Karpas-422 (cell line): ENCODE measurements around the gene TNIP2. TPM values are rescaled to one million over a fixed set of nuclear protein-coding genes. Genes with fewer than 3 reads are reported as not detected.

Source experiments
- DNase-seq: peaks from one replicate; pipeline ENCODE4 v3.0.0-alpha.2; 2015
- H2AFZ ChIP-seq: fragments of 200-600 bp; sonication (generic); 2 replicates; pipeline ENCODE4 v1.6.1; 2014; ENCODE audit warnings: antibody characterized with exemption, low read length, mixed read lengths
- H3K27ac ChIP-seq: fragments of 200-600 bp; sonication (generic); 2 replicates; pipeline ENCODE4 v1.5.1; 2014; ENCODE audit warnings: mild to moderate bottlenecking, low read length, moderate library complexity
- H3K27me3 ChIP-seq: fragments of 200-600 bp; sonication (generic); 2 replicates; pipeline ENCODE4 v1.6.1; 2014; ENCODE audit warnings: low read length, mixed read lengths
- H3K36me3 ChIP-seq: fragments of 200-600 bp; sonication (generic); 2 replicates; pipeline ENCODE4 v1.6.1; 2014; ENCODE audit warnings: low read length, mixed read lengths; ENCODE audit not compliant: insufficient read depth
- H3K4me1 ChIP-seq: fragments of 200-600 bp; sonication (generic); 2 replicates; pipeline ENCODE4 v1.6.1; 2014; ENCODE audit warnings: mild to moderate bottlenecking, low read length, mixed read lengths
- H3K4me2 ChIP-seq: fragments of 200-600 bp; sonication (generic); 2 replicates; pipeline ENCODE4 v1.6.1; 2014; ENCODE audit warnings: low read length, low read depth, mild to moderate bottlenecking; ENCODE audit not compliant: poor library complexity, severe bottlenecking
- H3K4me3 ChIP-seq: fragments of 200-600 bp; sonication (generic); 2 replicates; pipeline ENCODE4 v1.5.1; 2014; ENCODE audit warnings: mild to moderate bottlenecking, antibody characterized with exemption, low read length, mixed read lengths
- H3K79me2 ChIP-seq: fragments of 200-600 bp; sonication (generic); 2 replicates; pipeline ENCODE4 v1.6.1; 2014; ENCODE audit warnings: mild to moderate bottlenecking, low read length, mixed read lengths
- H3K9ac ChIP-seq: fragments of 200-600 bp; sonication (generic); 2 replicates; pipeline ENCODE4 v1.6.0; 2014; ENCODE audit warnings: low read length
- H3K9me2 ChIP-seq: fragments of 200-600 bp; sonication (generic), shearing (Covaris generic); replicated peaks from 2 replicates; pipeline ENCODE4 v1.6.0; 2014; ENCODE audit warnings: mild to moderate bottlenecking, low read length, moderate library complexity; ENCODE audit not compliant: insufficient read depth
- H3K9me3 ChIP-seq: fragments of 300-700, 200-600 bp; sonication (generic); 2 replicates; pipeline ENCODE4 v1.6.1; 2014; ENCODE audit warnings: low read length, mixed read lengths
- H4K20me1 ChIP-seq: fragments of 200-600 bp; sonication (generic); 2 replicates; pipeline ENCODE4 v1.6.1; 2014; ENCODE audit warnings: mild to moderate bottlenecking, antibody characterized with exemption, low read length, low read depth; ENCODE audit not compliant: insufficient read depth
- total RNA-seq: library from RNA; depleted of rRNA; stranded (reverse); fragments of >200 nt; shearing (Covaris generic); gene quantifications from 2 replicates; pipeline ENCODE4 v1.2.3, GENCODE V29; 2014; ENCODE audit warnings: low replicate concordance

TNIP2 gene
- total RNA-seq, 1 experiment from 2014 or later = 30.6 TPM

GRCh38 chr4:2714061-2714770 lies 41.9 kb downstream of the TNIP2 start:
- Histone ChIP-seq H2AFZ (no peak overlapping the region), H4K20me1 (no peaks in the 10 kb centered on the region), H3K9me3 (no peaks in the 10 kb centered on the region), H3K4me2 (no peak overlapping the region), H3K79me2 (peaks cover 33% of the 10 kb centered on the region), H3K9me2 (no peaks in the 10 kb centered on the region), H3K9ac (no peak overlapping the region), H3K4me3 (no peak overlapping the region), H3K36me3 (peaks cover 19% of the 10 kb centered on the region), H3K27me3 (no peaks in the 10 kb centered on the region), H3K27ac (no peak overlapping the region), H3K4me1 (peaks cover 23% of the 10 kb centered on the region)
- DNase-seq = no peak

- Histone ChIP-seq H3K4me2 (no peak overlapping the region), H3K27ac (peak overlapping the region; percentile 39; the same call in 1 of the 2 replicates), H2AFZ (no peak overlapping the region), H3K4me1 (peaks cover 22% of the 10 kb centered on the region), H4K20me1 (no peaks in the 10 kb centered on the region), H3K79me2 (peaks cover 36% of the 10 kb centered on the region), H3K27me3 (no peaks in the 10 kb centered on the region), H3K4me3 (no peak overlapping the region), H3K36me3 (peaks cover 13% of the 10 kb centered on the region), H3K9me2 (no peaks in the 10 kb centered on the region), H3K9me3 (no peaks in the 10 kb centered on the region), H3K9ac (no peak overlapping the region)
- no peak for DNase-seq
Measured at GRCh38 chr4:2713337-2713736, 42.8 kb downstream of the TNIP2 start.

- Histone ChIP-seq H4K20me1 (no peaks in the 10 kb centered on the region), H3K79me2 (peaks cover 41% of the 10 kb centered on the region), H2AFZ (no peak overlapping the region), H3K27ac (0 out of 2 replicates have a peak overlapping the region, but pooled peaks have one; percentile 32), H3K4me3 (no peak overlapping the region), H3K4me2 (no peak overlapping the region), H3K9ac (no peak overlapping the region), H3K9me2 (no peaks in the 10 kb centered on the region), H3K4me1 (peaks cover 17% of the 10 kb centered on the region), H3K27me3 (no peaks in the 10 kb centered on the region), H3K9me3 (no peaks in the 10 kb centered on the region), H3K36me3 (peaks cover 13% of the 10 kb centered on the region)
- DNase-seq = no peak
Measured at GRCh38 chr4:2712261-2712842, 43.8 kb downstream of the TNIP2 start.

GRCh38 chr4:2702770-2703169 lies 53.4 kb downstream of the TNIP2 start:
- no peaks in the 10 kb centered on the region for H3K9me2 ChIP-seq
- peaks cover 12% of the 10 kb centered on the region for H3K4me1 ChIP-seq
- no peak overlapping the region for H3K27ac ChIP-seq
- H4K20me1 ChIP-seq = no peaks in the 10 kb centered on the region
- no peak overlapping the region for H3K4me2 ChIP-seq
- no peak overlapping the region for H3K4me3 ChIP-seq
- no peak overlapping the region for H2AFZ ChIP-seq
- no peak for DNase-seq
- peaks cover 27% of the 10 kb centered on the region for H3K36me3 ChIP-seq
- H3K79me2 ChIP-seq = peaks cover 21% of the 10 kb centered on the region
- H3K27me3 ChIP-seq = no peaks in the 10 kb centered on the region
- no peaks in the 10 kb centered on the region for H3K9me3 ChIP-seq
- H3K9ac ChIP-seq = no peak overlapping the region

DNA sequence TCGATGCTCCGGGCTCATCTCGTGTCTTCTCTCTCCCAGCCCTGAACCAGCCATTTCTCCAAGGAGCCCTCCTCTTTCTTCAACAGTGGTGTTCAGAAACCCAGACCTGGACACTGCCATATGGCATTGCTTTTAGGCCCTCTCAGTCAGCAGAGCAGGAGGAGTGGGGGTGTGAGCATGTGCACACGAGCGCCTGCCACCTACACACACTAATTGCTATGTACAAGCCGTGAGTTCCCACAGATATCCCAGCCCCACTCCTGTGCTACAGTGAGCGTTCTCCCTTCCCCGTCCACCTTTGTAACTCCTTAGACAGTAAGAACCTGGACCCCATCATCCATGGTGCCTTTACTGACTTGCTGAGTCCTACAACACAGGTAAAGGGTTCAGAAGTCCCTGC lies 53.8 kb downstream of the TNIP2 start:
- H3K9ac ChIP-seq = no peak overlapping the region
- no peak overlapping the region for H3K4me2 ChIP-seq
- H3K9me2 ChIP-seq = no peaks in the 10 kb centered on the region
- no peaks in the 10 kb centered on the region for H4K20me1 ChIP-seq
- DNase-seq = no peak
- H3K79me2 ChIP-seq = peaks cover 23% of the 10 kb centered on the region
- H3K36me3 ChIP-seq = peaks cover 27% of the 10 kb centered on the region
- H3K4me1 ChIP-seq = peaks cover 17% of the 10 kb centered on the region
- no peaks in the 10 kb centered on the region for H3K27me3 ChIP-seq
- H2AFZ ChIP-seq = no peak overlapping the region
- no peak overlapping the region for H3K4me3 ChIP-seq
- H3K9me3 ChIP-seq = no peaks in the 10 kb centered on the region
- no peak overlapping the region for H3K27ac ChIP-seq

DNA sequence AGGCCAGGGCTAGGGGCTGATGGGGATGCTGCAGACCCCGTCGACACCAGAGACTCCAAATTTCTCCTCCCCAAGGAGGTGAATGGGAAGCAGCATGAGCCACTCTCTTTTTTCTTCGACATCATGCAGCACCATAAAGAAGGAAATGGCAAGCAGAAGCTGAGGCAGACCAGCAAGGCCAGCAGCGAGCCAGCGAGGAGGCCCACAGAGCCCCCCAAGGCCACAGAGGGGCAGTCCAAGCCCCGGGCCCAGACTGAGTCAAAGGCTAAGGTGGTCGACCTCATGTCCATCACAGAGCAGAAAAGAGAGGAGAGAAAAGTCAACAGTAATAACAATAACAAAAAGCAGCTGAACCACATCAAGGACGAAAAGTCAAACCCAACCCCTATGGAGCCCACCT lies 56.1 kb downstream of the TNIP2 start:
- Histone ChIP-seq H3K4me2 (no peak overlapping the region), H2AFZ (no peak overlapping the region), H3K27me3 (no peaks in the 10 kb centered on the region), H4K20me1 (no peaks in the 10 kb centered on the region), H3K27ac (no peak overlapping the region), H3K79me2 (peaks cover 27% of the 10 kb centered on the region), H3K4me1 (peaks cover 36% of the 10 kb centered on the region), H3K9me3 (no peaks in the 10 kb centered on the region), H3K4me3 (no peak overlapping the region), H3K9ac (no peak overlapping the region), H3K36me3 (peaks cover 27% of the 10 kb centered on the region), H3K9me2 (no peaks in the 10 kb centered on the region)
- no peak for DNase-seq

DNA sequence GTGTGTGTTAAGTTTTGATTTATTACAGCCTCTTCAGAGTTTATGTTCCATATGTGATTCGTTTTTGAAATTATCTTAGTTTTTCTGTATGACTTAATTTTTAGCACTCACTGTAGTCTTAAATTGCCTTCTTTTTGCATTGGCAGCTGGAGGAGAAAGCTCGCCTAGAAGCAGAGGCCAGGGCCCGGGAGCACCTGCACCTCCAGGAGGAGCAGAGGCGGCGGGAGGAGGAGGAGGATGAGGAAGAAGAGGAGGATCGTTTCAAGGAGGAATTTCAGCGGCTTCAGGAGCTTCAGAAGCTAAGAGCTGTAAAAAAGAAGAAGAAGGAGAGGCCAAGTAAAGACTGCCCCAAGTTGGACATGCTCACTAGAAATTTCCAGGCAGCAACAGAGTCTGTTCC lies 56.6 kb downstream of the TNIP2 start:
- H2AFZ ChIP-seq = no peak overlapping the region
- H3K4me1 ChIP-seq = peaks cover 39% of the 10 kb centered on the region
- H4K20me1 ChIP-seq = no peaks in the 10 kb centered on the region
- H3K9me2 ChIP-seq = no peaks in the 10 kb centered on the region
- H3K27ac ChIP-seq = no peak overlapping the region
- peaks cover 27% of the 10 kb centered on the region for H3K79me2 ChIP-seq
- no peak overlapping the region for H3K4me3 ChIP-seq
- H3K9me3 ChIP-seq = no peaks in the 10 kb centered on the region
- H3K36me3 ChIP-seq = peaks cover 27% of the 10 kb centered on the region
- no peak for DNase-seq
- no peak overlapping the region for H3K4me2 ChIP-seq
- H3K9ac ChIP-seq = no peak overlapping the region
- H3K27me3 ChIP-seq = no peaks in the 10 kb centered on the region

DNA sequence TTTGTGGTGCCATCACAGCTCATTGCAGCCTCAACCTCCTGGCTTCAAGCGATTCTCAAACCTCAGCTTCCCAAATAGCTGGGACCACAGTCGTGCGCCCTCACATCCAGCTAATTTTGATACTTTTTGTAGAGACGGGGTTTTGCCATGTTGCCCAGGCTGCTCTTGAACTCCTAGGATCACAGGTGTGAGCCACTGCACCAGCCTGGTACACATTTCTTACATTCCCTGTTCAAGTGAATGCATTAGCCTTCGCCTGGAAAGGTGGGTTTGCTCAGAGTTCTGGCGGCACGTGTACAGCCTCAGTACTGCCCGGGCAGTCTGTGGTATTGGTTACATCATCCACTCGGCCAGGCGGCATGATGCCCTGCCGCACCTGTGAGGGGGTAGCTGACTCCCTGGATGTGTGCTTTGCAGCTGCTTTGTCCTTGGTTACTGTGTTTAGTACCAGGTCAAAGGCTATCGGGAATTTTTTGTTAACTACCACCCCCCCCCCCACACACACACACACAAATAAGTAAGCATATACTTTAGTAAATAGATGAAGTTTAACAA lies 57.1 kb downstream of the TNIP2 start:
- Histone ChIP-seq H3K4me2 (no peak overlapping the region), H3K9me3 (no peaks in the 10 kb centered on the region), H3K36me3 (peaks cover 27% of the 10 kb centered on the region), H3K79me2 (peaks cover 27% of the 10 kb centered on the region), H4K20me1 (no peaks in the 10 kb centered on the region), H3K27ac (peak overlapping the region; percentile 100; the same call in 1 of the 2 replicates), H2AFZ (no peak overlapping the region), H3K4me3 (no peak overlapping the region), H3K9me2 (no peaks in the 10 kb centered on the region), H3K4me1 (peaks cover 44% of the 10 kb centered on the region), H3K9ac (no peak overlapping the region), H3K27me3 (no peaks in the 10 kb centered on the region)
- no peak for DNase-seq
